Fibroblast of the conjunctiva (primary cell): Measurements from ENCODE around the gene OSBPL3.
A peak's percentile ranks its signal among the peaks of the same experiment; 100 is the strongest.

Experiments used
- DNase-seq: peaks from one replicate; pipeline ENCODE4 v3.0.0-alpha.2; 2010; ENCODE audit warnings: low read depth

The OSBPL3 gene

DNA sequence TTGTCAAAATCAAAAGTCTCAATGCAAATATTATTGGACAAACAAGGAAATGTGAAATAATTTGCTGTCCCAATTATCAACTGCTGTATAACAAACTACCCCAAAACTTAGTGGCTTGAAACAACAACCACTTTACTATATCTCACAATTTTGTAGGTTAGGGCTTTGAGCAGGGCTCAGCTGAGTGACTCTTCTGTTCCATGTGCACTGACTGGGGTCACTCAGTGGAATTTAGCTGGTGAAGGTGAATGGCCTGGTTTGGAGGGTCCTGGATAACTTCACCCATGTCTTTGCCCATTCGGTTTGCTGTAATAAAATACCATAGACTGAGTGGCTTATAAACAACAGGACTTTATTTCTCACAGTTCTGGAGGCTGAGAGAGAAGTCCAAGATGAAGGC is 219.0 kb downstream of the OSBPL3 start:
- no peak for DNase-seq

GRCh38 chr7:24757353-24758275 is 222.4 kb downstream of the OSBPL3 start, which contains the start of gene GSDME:
Gene GSDME, minus strand, starts transcription at chr7:24757464. Its CDS starts 7,690 bp downstream, at chr7:24749774.
- peak; percentile 39 for DNase-seq

- DNase-seq = peak; percentile 27
Observed at GRCh38 chr7:24756545-24757352, 223.2 kb downstream of the OSBPL3 start.

DNA sequence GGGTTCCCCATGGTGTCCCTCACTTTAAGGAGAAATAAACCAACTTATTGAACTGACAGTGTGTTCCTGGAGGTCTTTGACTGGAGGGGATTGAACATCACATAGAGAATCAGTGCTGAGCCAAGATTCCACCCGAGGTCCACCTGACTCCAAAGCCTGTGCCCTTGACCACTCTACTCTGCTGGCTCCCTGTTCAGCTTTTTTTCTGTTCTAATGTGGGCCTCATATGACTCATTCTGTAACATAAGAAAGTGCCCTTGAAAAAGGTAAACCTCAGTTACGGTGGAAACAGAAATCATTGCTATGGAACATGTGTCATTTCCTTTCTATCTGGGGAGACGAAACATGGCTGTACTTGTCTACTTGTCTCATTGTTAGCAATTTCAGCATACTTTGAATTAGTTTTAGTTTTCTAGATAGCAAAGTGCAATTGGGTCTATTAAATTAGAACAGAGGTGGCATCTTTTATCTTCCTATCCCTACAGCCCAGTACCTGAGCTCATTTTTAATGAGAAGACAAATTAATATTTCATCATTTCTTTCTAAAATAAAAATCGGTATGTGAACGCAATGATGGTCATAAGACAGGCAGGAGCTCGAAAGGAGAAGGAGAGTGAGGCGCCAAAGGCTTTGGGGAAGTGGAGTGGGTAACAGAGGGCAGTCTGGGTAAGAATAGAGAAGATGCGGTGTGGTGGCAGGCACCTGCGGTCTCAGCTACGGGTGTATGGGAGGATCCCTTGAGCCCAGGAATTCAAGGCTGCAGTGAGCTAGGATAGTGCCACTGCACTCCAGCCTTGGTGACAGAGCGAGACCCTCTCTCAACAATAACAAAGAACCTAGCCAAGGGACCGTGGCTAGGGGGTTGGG is 224.2 kb downstream of the OSBPL3 start:
- DNase-seq = peak; percentile 2

DNA sequence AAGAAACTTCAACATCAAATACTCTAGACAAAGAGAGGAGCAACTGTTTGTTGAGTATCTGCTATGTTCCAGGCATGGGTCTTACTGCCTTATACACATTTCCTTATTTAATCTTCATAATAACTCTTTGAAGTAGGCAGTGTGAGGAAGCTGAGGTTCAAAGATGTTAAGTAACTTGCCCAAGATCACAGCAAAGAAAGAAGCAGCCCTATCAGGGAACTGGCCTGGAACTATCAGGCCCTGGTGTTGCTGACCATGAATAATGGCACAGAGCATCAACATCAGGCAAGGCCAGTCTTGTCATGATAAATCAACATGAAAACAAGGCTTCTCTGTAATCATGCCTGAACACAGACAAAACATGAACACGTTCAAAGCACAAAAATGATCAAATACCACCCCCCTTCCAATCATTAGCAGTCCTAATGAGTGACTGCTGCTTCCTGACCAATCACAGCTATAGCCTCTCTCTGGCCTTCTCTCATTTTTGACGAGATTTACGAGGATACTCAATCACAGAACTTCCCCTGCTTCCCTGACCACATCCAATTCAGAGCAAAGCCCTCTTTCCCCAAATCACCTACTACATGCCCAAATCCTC is 225.0 kb downstream of the OSBPL3 start:
- no peak for DNase-seq

DNA sequence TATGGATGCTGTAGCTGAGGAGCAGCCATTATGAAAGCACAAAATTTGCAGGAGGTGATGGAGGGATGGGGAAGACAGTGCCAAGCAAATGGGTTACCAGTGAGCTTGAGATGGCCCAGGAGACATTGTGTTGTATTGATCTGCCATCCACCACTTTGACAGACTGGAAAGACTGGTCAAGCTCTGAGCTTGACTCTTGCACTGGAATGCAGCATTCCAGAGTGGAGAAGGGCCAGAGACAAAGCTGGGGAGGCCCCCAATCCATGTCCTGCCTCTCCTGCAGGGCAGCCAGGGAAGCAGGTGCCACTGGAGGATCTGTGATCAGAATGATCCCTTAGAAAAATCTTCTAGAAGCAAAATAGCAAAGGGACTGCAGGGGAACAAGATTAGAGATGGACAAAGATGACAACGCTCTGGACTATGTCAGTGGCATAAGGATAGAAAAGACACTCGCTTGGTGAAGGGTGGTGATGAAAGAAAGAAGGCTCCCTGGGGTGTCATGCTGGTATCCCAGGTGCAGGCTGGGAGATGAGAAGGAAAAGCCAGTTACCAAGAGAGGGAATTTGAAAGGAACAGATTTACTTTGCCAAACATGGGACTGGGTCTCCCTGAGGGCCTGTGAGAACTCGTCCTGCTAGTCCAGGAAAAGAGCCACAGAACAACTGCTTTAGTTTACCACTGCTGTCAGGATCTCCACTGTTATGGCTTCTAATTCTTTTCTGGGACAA is 227.7 kb downstream of the OSBPL3 start:
- DNase-seq = no peak

GRCh38 chr7:24751484-24751883 is 228.5 kb downstream of the OSBPL3 start:
- no peak for DNase-seq

- no peak for DNase-seq
Observed at GRCh38 chr7:24750441-24751055, 229.4 kb downstream of the OSBPL3 start.

- DNase-seq = no peak
Observed at GRCh38 chr7:24748521-24748920, 231.5 kb downstream of the OSBPL3 start.
